Liver (tissue), 9 donors: ENCODE results near the gene GRIP2. TPM values are rescaled to one million over a fixed set of nuclear protein-coding genes. Genes with fewer than 3 reads are reported as not detected.

Source experiments
- DNase-seq: peaks from one replicate; pipeline ENCODE4 v3.0.0-alpha.2; 2017; ENCODE audit warnings: low spot score
- H3K27ac ChIP-seq, 2 donors: one replicate each; pipeline ENCODE4 v1.7.0; 2013; ENCODE audit warnings: inconsistent platforms in 2 of 2, low read length in 2 of 2, control low read depth in 1 of 2, low read depth in 1 of 2, mild to moderate bottlenecking in 1 of 2
- H3K27me3 ChIP-seq, 4 donors: one replicate each; pipeline versions ENCODE4 v1.6.1 to v1.7.0; 2013; ENCODE audit warnings: low read length in 3 of 4, inconsistent platforms in 1 of 4, mild to moderate bottlenecking in 1 of 4, moderate library complexity in 1 of 4; ENCODE audit not compliant: control insufficient read depth in 4 of 4, insufficient read depth in 4 of 4
- H3K36me3 ChIP-seq, 4 donors: one replicate each; pipeline versions ENCODE4 v1.6.1 to v1.7.0; 2013; ENCODE audit warnings: low read length in 3 of 4, mild to moderate bottlenecking in 3 of 4, low read depth in 1 of 4, moderate library complexity in 1 of 4; ENCODE audit not compliant: control insufficient read depth in 4 of 4, insufficient read depth in 3 of 4
- H3K4me1 ChIP-seq, 4 donors: one replicate each; pipeline versions ENCODE4 v1.6.1 to v1.7.0; 2013; ENCODE audit warnings: low read length in 3 of 4, mild to moderate bottlenecking in 3 of 4, moderate library complexity in 1 of 4; ENCODE audit not compliant: control insufficient read depth in 4 of 4, insufficient read depth in 4 of 4
- H3K4me3 ChIP-seq, 3 donors: one replicate each; pipeline versions ENCODE4 v1.6.1 to v1.7.0; 2013; ENCODE audit warnings: low read length in 3 of 3, control low read depth in 1 of 3, low read depth in 1 of 3, mild to moderate bottlenecking in 1 of 3
- H3K9ac ChIP-seq, 2 donors: one replicate each; pipeline ENCODE4 v1.7.0; 2013; ENCODE audit warnings: low read length in 2 of 2, mild to moderate bottlenecking in 2 of 2, moderate library complexity in 2 of 2, control low read depth in 1 of 2, low read depth in 1 of 2
- H3K9me3 ChIP-seq, 4 donors: one replicate each; pipeline versions ENCODE4 v1.6.1 to v1.7.0; 2013; ENCODE audit warnings: low read length in 3 of 4; ENCODE audit not compliant: control insufficient read depth in 4 of 4
- ATF3 ChIP-seq: IDR thresholded peaks from 2 replicates; pipeline ENCODE4 v1.6.1; 2016; ENCODE audit warnings: antibody characterized with exemption
- CTCF ChIP-seq: fragments of 150-350 bp; IDR thresholded peaks from 2 replicates; pipeline ENCODE4 v1.5.1; 2017; ENCODE audit warnings: improper control_type of control experiment, low read depth, low read length; ENCODE audit not compliant: missing input control
- EGR1 ChIP-seq, 2 donors: IDR thresholded peaks; 2 replicates each; pipeline ENCODE4 v1.6.1; 2016 to 2018; ENCODE audit warnings: antibody characterized with exemption in 2 of 2, low read depth in 2 of 2
- FOXA1 ChIP-seq: IDR thresholded peaks from 2 replicates; pipeline ENCODE4 v1.6.1; 2016; ENCODE audit warnings: antibody characterized with exemption
- FOXA2 ChIP-seq: IDR thresholded peaks from 2 replicates; pipeline ENCODE4 v1.6.1; 2016; ENCODE audit warnings: antibody characterized with exemption
- GABPA ChIP-seq, 2 donors: IDR thresholded peaks in 1 of 2; conservative IDR thresholded peaks in 1 of 2; 2 replicates each; pipeline ENCODE4 v1.6.1; 2016; ENCODE audit warnings: antibody characterized with exemption in 2 of 2, mild to moderate bottlenecking in 1 of 2, moderate library complexity in 1 of 2
- HNF4A ChIP-seq, 2 donors: conservative IDR thresholded peaks; 2 replicates each; pipeline ENCODE4 v1.6.1; 2016; ENCODE audit warnings: antibody characterized with exemption in 2 of 2, mild to moderate bottlenecking in 2 of 2
- HNF4G ChIP-seq: IDR thresholded peaks from 2 replicates; pipeline ENCODE4 v1.6.1; 2016; ENCODE audit warnings: antibody characterized with exemption
- JUND ChIP-seq, 2 donors: IDR thresholded peaks; 2 replicates each; pipeline ENCODE4 v1.6.1; 2016; ENCODE audit warnings: antibody characterized with exemption in 2 of 2
- MAX ChIP-seq: IDR thresholded peaks from 2 replicates; pipeline ENCODE4 v1.6.1; 2016; ENCODE audit warnings: antibody characterized with exemption
- NR2F2 ChIP-seq: IDR thresholded peaks from 2 replicates; pipeline ENCODE4 v1.6.1; 2016; ENCODE audit warnings: antibody characterized with exemption
- RAD21 ChIP-seq, 2 donors: IDR thresholded peaks; 2 replicates each; pipeline ENCODE4 v1.6.1; 2016; ENCODE audit warnings: antibody characterized with exemption in 2 of 2, mild to moderate bottlenecking in 2 of 2
- REST ChIP-seq: IDR thresholded peaks from 2 replicates; pipeline ENCODE4 v1.6.1; 2016; ENCODE audit warnings: antibody characterized with exemption, mild to moderate bottlenecking
- RXRA ChIP-seq, 2 donors: IDR thresholded peaks; 2 replicates each; pipeline ENCODE4 v1.6.1; 2017 to 2018; ENCODE audit warnings: antibody characterized with exemption in 2 of 2, mild to moderate bottlenecking in 1 of 2
- SP1 ChIP-seq: IDR thresholded peaks from 2 replicates; pipeline ENCODE4 v1.6.1; 2018; ENCODE audit warnings: antibody characterized with exemption, mild to moderate bottlenecking
- TAF1 ChIP-seq: conservative IDR thresholded peaks from 2 replicates; pipeline ENCODE4 v1.6.1; 2016; ENCODE audit warnings: antibody characterized with exemption, mild to moderate bottlenecking
- YY1 ChIP-seq: IDR thresholded peaks from 2 replicates; pipeline ENCODE4 v1.6.1; 2016; ENCODE audit warnings: antibody characterized with exemption, mild to moderate bottlenecking
- ZBTB33 ChIP-seq: IDR thresholded peaks from 2 replicates; pipeline ENCODE4 v1.6.1; 2016; ENCODE audit warnings: antibody characterized with exemption
- WGBS: extraction: QIAGEN DNeasy Blood & Tissue Kit; methylation state at CpG from one replicate; pipeline ENCODE4 v1.1.7; 2013; 5-methylcytosine and 5-hydroxymethylcytosine counted together
- polyA plus RNA-seq, 2 donors: library from polyadenylated mRNA; stranded (reverse) in 1 of 2; unstranded in 1 of 2; fragments of 200-250 nt in 1 of 2; fragments of >200 nt in 1 of 2; fragmentation: Nextera tagmentation in 1 of 2; extraction: Ambion mirVana in 1 of 2; gene quantifications; one replicate each; pipeline versions ENCODE4 v1.2.1 to v1.2.3, GENCODE V29; 2013 to 2015
- total RNA-seq, 2 donors: library from RNA; depleted of rRNA; stranded (reverse); fragments of >200 nt; gene quantifications; one replicate each; pipeline ENCODE4 v1.2.3, GENCODE V29; 2014
- donor health status: healthy.
- donor health status: healthy.
- donor health status: healthy.
- donor health status: healthy.
- donor health status: healthy.

GRIP2 gene
- total and polyA plus RNA-seq, 4 donors: 0.05 to 0.33 (median 0.09) TPM; not detected in 1

- Histone ChIP-seq H3K9me3 (no peaks in the 10 kb centered on the region), H3K4me1 (no peaks in the 10 kb centered on the region), H3K4me3 (no peak overlapping the region), H3K9ac (no peak overlapping the region), H3K27ac (no peak overlapping the region), H3K27me3 (no peaks in the 10 kb centered on the region), H3K36me3 (no peaks in the 10 kb centered on the region)
- no peak for TF ChIP-seq YY1
- no peak for TF ChIP-seq RXRA (IDR thresholded peaks at IDR 0.05)
- no peak for TF ChIP-seq FOXA1
- no peak for TF ChIP-seq JUND (IDR thresholded peaks at IDR 0.05)
- no peak for TF ChIP-seq ZBTB33
- TF ChIP-seq MAX: no peak
- no peak for TF ChIP-seq NR2F2
- TF ChIP-seq SP1: no peak
- no peak for TF ChIP-seq HNF4G
- no peak for TF ChIP-seq TAF1
- no peak for TF ChIP-seq RAD21 (IDR thresholded peaks at IDR 0.05)
- TF ChIP-seq FOXA2: no peak
- no peak for TF ChIP-seq ATF3
- no peak for TF ChIP-seq EGR1 (IDR thresholded peaks at IDR 0.05; ENCODE audit: low read depth in 2 of 2)
- TF ChIP-seq HNF4A (conservative IDR thresholded peaks at IDR 0.05): no peak
- no peak for TF ChIP-seq CTCF
- TF ChIP-seq GABPA (IDR thresholded peaks at IDR 0.05 in 1 of 2, conservative IDR thresholded peaks at IDR 0.05 in 1 of 2): no peak
- TF ChIP-seq REST: no peak
- 88% methylated on average over 17 of the region's 17 CpGs for WGBS
- no peak for DNase-seq
Observed at GRCh38 chr3:14514323-14514720, 25.8 kb downstream of the GRIP2 start.
